ENCODE results near the gene NSL1.

Gene NSL1

DNA sequence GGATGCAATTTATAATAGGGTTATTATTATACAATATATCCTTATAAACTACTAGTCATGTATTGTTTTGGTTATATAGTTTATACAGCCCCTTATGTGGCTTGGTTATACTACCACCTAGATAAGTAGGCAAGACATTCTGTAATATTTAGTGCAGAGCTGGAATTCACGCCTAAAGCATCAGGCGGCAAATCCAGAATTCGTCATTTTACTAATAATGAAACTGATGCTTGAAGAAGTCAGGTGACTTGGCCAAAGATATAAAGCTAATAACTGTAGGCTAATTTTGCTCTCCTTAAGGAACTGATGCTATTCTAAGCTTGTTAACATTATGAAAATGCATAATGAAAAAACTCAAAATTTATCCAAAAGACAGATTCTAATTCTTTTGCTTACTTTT, 10.8 kb downstream of the NSL1 start:
- TF ChIP-seq, protein P1, sequence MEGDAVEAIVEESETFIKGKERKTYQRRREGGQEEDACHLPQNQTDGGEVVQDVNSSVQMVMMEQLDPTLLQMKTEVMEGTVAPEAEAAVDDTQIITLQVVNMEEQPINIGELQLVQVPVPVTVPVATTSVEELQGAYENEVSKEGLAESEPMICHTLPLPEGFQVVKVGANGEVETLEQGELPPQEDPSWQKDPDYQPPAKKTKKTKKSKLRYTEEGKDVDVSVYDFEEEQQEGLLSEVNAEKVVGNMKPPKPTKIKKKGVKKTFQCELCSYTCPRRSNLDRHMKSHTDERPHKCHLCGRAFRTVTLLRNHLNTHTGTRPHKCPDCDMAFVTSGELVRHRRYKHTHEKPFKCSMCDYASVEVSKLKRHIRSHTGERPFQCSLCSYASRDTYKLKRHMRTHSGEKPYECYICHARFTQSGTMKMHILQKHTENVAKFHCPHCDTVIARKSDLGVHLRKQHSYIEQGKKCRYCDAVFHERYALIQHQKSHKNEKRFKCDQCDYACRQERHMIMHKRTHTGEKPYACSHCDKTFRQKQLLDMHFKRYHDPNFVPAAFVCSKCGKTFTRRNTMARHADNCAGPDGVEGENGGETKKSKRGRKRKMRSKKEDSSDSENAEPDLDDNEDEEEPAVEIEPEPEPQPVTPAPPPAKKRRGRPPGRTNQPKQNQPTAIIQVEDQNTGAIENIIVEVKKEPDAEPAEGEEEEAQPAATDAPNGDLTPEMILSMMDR (IDR thresholded peaks at IDR 0.05) = no peak

DNA sequence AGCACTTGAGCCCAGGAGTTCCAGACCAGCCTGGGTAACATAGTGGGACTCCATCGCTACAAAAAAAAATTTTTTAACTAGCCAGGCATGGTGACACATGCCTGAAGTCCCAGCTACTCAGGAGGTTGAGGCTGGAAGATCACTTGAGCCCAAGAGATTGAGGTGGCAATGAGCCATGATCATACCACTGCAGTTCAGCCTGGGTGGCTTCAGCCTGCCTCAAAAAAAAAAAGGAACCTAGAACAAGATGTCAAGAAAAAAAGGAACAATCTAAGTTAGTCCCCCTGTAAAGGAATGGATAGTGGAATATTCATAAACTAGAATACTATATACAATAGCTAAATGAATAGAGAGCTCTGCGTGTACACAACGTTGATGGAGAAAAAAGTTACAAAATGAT, 14.4 kb downstream of the NSL1 start:
- TF ChIP-seq, protein P1 (IDR thresholded peaks at IDR 0.05) = no peak

DNA sequence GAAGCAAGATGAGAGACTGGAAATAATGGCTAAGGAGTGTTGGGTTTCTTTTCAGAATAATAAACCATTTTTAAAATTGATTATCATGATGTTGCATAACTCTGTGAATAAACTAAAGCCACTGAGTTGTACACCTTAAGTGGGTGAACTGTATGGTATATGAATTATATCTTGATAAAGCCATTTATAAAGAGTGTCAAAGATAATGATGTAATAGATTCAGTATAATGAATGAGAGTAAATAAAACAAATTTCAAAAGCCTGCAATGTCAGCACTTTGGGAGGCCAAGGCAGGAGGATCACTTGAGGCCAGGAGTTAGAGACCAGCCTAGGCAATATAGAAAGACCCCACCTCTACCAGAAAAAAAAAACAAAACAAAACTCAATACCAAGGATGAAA, 16.3 kb downstream of the NSL1 start:
- TF ChIP-seq, protein P1 (IDR thresholded peaks at IDR 0.05) = no peak

DNA sequence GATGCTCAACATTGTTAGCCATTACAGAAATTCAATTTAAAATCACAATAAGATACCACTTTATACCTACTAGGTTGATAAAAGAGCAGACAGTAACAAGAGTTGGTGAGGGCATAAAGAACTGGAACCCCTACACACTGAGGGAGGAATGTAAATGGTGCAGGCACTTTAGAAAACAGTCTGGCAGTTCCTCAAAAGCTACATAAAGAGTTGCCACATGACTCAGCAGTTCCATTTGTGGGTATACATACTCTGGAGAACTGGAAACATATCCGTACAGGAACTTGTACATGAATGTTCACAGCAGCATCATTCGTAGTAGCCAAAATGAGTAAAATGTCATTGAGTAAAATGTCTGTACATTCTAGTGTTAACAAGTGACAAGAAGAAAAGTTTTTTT, 17.0 kb downstream of the NSL1 start:
- TF ChIP-seq, protein P1 (IDR thresholded peaks at IDR 0.05) = no peak

DNA sequence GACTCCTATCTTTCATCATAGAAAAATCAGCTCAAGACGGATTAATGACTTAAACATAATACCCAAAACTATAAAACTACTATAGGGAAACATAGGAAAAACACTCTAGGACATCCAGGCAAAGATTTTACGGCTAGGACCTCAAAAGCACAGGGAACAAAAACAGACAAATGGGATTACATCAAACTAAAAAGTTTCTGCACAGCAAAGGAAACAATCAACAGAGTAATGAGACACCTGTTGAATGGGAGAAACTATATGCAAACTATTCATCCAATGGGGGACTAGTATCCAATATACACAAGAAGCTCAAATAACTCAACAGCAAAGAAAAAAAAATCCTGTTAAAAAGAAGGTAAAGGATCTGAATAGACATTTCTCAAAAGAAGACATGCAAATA, 18.6 kb downstream of the NSL1 start:
- TF ChIP-seq, protein P1 (IDR thresholded peaks at IDR 0.05) = no peak

DNA sequence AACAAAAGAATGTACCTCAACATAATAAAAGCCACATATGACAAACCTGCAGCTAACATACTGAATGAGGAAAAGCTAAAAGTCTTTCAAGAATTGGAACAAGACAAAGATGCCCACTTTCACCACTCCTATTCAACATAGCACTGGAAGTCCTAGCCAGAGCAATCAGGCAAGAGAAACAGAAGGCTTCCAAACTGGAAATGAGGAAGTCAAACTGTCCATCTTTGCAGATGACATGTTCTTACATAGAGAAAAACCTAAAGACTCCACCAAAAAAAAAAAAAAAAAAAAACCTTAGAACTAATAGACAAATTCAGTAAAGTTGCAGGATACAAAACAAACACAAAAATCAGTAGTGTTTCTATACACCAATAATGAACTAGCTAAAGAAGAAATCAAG, 20.2 kb downstream of the NSL1 start:
- TF ChIP-seq, protein P1 (IDR thresholded peaks at IDR 0.05) = no peak

DNA sequence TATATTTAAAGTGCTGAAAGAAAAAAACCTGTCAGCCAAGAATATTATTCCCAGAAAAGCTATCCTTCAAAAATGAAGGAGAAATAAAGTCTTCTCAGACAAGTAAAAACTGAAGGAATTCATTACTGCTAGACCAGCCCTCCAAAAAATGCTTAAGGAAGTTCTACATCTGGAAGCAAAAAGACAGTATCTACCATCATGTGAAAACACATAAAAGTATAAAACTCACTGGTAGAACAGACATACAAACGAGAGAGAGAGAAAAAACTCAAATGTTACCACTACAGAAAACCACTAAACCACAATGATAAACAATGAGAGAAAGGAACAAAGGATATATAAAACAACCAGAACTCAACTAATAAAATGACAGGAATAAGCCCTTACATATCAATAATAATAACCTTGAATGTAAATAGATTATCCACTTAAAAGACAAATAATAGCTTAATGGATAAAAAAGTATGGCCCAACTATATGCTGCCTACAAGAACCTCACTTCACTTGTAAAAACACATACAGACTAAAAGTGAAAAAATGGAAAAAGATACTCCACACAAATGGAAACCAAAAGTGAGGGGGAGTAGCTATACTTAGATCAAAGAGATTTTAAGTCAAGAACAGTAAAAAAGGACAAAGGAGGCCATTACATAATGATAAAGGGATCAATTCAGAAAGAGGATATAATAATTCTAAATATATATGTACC, 22.0 kb downstream of the NSL1 start:
- TF ChIP-seq, protein P1 (IDR thresholded peaks at IDR 0.05) = no peak

DNA sequence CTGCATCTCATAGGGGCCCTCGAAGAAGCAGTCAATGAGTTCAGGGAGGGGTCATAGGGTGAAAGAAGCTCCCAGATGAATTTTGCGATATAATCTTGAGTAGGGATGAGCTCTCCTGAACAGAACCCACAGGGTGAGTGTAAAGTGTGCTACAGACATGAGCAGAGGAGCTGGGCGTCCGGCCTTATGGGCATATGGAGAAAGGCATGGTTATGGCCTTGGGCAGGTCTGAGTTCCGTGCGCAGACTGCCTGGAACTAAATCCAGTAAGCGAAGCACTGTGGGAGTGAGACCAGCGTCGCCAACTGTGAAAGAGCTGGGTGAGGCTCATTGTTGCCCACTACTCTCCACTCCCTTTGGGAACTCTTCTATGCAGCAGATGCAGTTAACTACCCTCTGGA, 28.7 kb downstream of the NSL1 start:
- TF ChIP-seq, protein P1 (IDR thresholded peaks at IDR 0.05) = no peak

Measured in LNCAP (cell line).